ENCODE measurements around the gene PDE6C. TPM values are rescaled to one million over a fixed set of nuclear protein-coding genes. Genes with fewer than 3 reads are reported as not detected.
"Not testable (repeated sequence)": the region's sequence is repeated elsewhere in the genome, so short reads cannot be mapped to it uniquely, and the experiment has no call there.

The PDE6C gene
- polyA plus RNA-seq, 1 of the 3 experiments (the other 2 are of a cell fraction), result not detected

- Histone ChIP-seq H3K27me3 (ENCODE audit: insufficient read depth) (no peaks in the 10 kb centered on the region), H2AFZ (ENCODE audit: low read depth) (no peak overlapping the region), H3F3A (replicated peaks; ENCODE audit: insufficient read depth) (no peaks in the 10 kb centered on the region), H3K79me2 (ENCODE audit: insufficient read depth) (no peaks in the 10 kb centered on the region), H3K27ac (ENCODE audit: low read depth in 2 of 2, low read length in 1 of 2) (no peak overlapping the region), H3K9me2 (no peaks in the 10 kb centered on the region), H3K4me2 (no peak overlapping the region), H3K36me3 (replicated peaks in 1 of 2; ENCODE audit: control insufficient read depth in 1 of 2, insufficient read depth in 2 of 2, low read length in 1 of 2) (peaks cover 65 to 71% of the 10 kb centered on the region in 2 experiments), H3K9ac (no peak overlapping the region), H3K9me3 (no peaks in the 10 kb centered on the region), H3K4me1 (ENCODE audit: control insufficient read depth in 1 of 2, insufficient read depth in 2 of 2, low read depth in 1 of 2, low read length in 1 of 2) (peaks cover 0 to under 1% of the 10 kb centered on the region in 2 experiments; a peak in 2 of 4 replicates), H4K20me1 (ENCODE audit: insufficient read depth) (no peaks in the 10 kb centered on the region), H3K4me3 (ENCODE audit: low read depth in 2 of 2, low read length in 1 of 2) (no peak overlapping the region)
- TF ChIP-seq RAD21 (IDR thresholded peaks at IDR 0.05; ENCODE audit: low read length) (no peak), TEAD4 (IDR thresholded peaks at IDR 0.05; ENCODE audit: borderline replicate concordance, insufficient read depth) (no peak), ELF1 (IDR thresholded peaks at IDR 0.05) (no peak), NFIC (IDR thresholded peaks at IDR 0.05; ENCODE audit: borderline replicate concordance) (no peak), RXRA (IDR thresholded peaks at IDR 0.05; ENCODE audit: borderline replicate concordance, low read depth) (no peak), SIN3A (IDR thresholded peaks at IDR 0.05; ENCODE audit: borderline replicate concordance, low read depth, low read length) (no peak)
- ChIA-PET POLR2A (no interaction called here), CTCF (interaction anchor here (1.3 to 4.0 kb wide), 5 partner anchors 15 to 338 kb away, joined by 3 to 16 read pairs (median 6); no protein-coding TSS in a partner anchor)
- DNase-seq, result no peak
- 89% methylated on average over 2 of the region's 2 CpGs for WGBS (ENCODE audit: low lambda C conversion rate)
Measured at GRCh38 chr10:93695740-93696139, 83.4 kb downstream of the PDE6C start.

GRCh38 chr10:93696582-93696981 is 84.2 kb downstream of the PDE6C start:
- CTCF ChIA-PET, result interaction anchor here (0.9 to 9.3 kb wide), 4 partner anchors 10 to 118 kb away, joined by 3 to 108 read pairs (median 4); no protein-coding TSS in a partner anchor
- not testable (repeated sequence) for H3K79me2 ChIP-seq (ENCODE audit: insufficient read depth)

GRCh38 chr10:93697207-93697606 is 84.9 kb downstream of the PDE6C start:
- ChIA-PET POLR2A (no interaction called here), CTCF (interaction anchor here (0.9 to 9.3 kb wide), 8 partner anchors 9 to 162 kb away, joined by 3 to 108 read pairs (median 4); no protein-coding TSS in a partner anchor)
- Histone ChIP-seq H3K27ac (ENCODE audit: low read depth in 2 of 2, low read length in 1 of 2) (no peak overlapping the region), H3K4me2 (no peak overlapping the region), H4K20me1 (ENCODE audit: insufficient read depth) (no peaks in the 10 kb centered on the region), H3K9me3 (no peaks in the 10 kb centered on the region), H3K79me2 (ENCODE audit: insufficient read depth) (peaks cover 13% of the 10 kb centered on the region; the same call in 1 of the 2 replicates), H3K9me2 (no peaks in the 10 kb centered on the region), H3K27me3 (ENCODE audit: insufficient read depth) (no peaks in the 10 kb centered on the region), H2AFZ (ENCODE audit: low read depth) (no peak overlapping the region), H3K9ac (no peak overlapping the region), H3K36me3 (replicated peaks in 1 of 2; ENCODE audit: control insufficient read depth in 1 of 2, insufficient read depth in 2 of 2, low read length in 1 of 2) (peaks cover 53 to 61% of the 10 kb centered on the region in 2 experiments), H3F3A (replicated peaks; ENCODE audit: insufficient read depth) (peaks cover 3% of the 10 kb centered on the region), H3K4me1 (ENCODE audit: control insufficient read depth in 1 of 2, insufficient read depth in 2 of 2, low read depth in 1 of 2, low read length in 1 of 2) (peaks cover 0 to 2% of the 10 kb centered on the region in 2 experiments; a peak in 3 of 4 replicates), H3K4me3 (ENCODE audit: low read depth in 2 of 2, low read length in 1 of 2) (no peak overlapping the region)
- no peak for TF ChIP-seq TEAD4 (IDR thresholded peaks at IDR 0.05; ENCODE audit: borderline replicate concordance, insufficient read depth)
- TF ChIP-seq CTCF (IDR thresholded peaks at IDR 0.05), result peak; percentile 26; the same call in 1 of the 2 replicates
- no peak for DNase-seq
- WGBS (ENCODE audit: low lambda C conversion rate), result 86% methylated on average over 2 of the region's 2 CpGs

More at GRCh38 chr10:93696582-93696981, 84.2 kb downstream of the PDE6C start:
- H3F3A ChIP-seq (replicated peaks; ENCODE audit: insufficient read depth); H3K9me2 ChIP-seq; DNase-seq; H2AFZ ChIP-seq (ENCODE audit: low read depth); H3K27me3 ChIP-seq (ENCODE audit: insufficient read depth); POLR2A ChIA-PET; H4K20me1 ChIP-seq (ENCODE audit: insufficient read depth); H3K4me1 ChIP-seq (ENCODE audit: control insufficient read depth in 1 of 2, insufficient read depth in 2 of 2, low read depth in 1 of 2, low read length in 1 of 2); H3K9ac ChIP-seq; H3K9me3 ChIP-seq; H3K27ac ChIP-seq (ENCODE audit: low read depth in 2 of 2, low read length in 1 of 2); H3K4me3 ChIP-seq (ENCODE audit: low read depth in 2 of 2, low read length in 1 of 2); H3K4me2 ChIP-seq: not testable (repeated sequence)
- WGBS (ENCODE audit: low lambda C conversion rate), result 100% methylated on average over 2 of the region's 2 CpGs
- peaks cover 60 to 67% of the 10 kb centered on the region in 2 experiments for H3K36me3 ChIP-seq (replicated peaks in 1 of 2; ENCODE audit: control insufficient read depth in 1 of 2, insufficient read depth in 2 of 2, low read length in 1 of 2)

All from SK-N-SH (cell line).